Gastrocnemius medialis (tissue), 4 donors: ENCODE measurements around the gene PEX26.

Source experiments
- POLR2A ChIP-seq, 2 donors: fragments of 450-650 bp; IDR thresholded peaks; one replicate each; pipeline ENCODE4 v1.6.1; 2017; ENCODE audit warnings: antibody characterized with exemption in 2 of 2, mild to moderate bottlenecking in 2 of 2, moderate library complexity in 2 of 2
- TF ChIP-seq, protein P1 (sequence below), 5 experiments: fragments of 450-650 bp in 3 of 5; fragments of 200-600 bp in 2 of 5; sonication (generic) in 2 of 5; IDR thresholded peaks in 4 of 5; conservative IDR thresholded peaks in 1 of 5; 1 replicate in 4 of 5; 2 replicates in 1 of 5; pipeline ENCODE4 v1.5.1; 2016 to 2019; ENCODE audit warnings: antibody characterized with exemption in 5 of 5, mild to moderate bottlenecking in 3 of 5, moderate library complexity in 3 of 5

DNA sequence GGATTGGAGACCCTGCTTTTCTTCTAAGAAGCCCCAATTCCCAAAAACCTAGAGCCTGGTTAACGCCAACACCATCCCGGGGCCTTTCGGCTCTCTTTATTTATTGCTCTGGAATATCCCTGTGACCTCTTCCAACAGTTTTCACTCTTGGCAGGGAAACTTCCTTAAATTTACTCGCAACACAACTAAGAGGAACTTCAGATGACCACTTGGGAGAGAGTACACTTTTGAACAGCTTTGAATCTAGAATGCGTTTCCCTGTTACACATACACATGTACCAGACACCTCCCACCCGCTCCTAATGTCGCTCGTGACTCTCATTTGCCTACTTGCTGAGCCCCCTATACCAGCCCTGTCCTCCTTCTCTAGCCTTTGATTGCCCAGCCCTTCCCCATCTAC is 52.2 kb downstream of the PEX26 start:
- TF ChIP-seq, protein P1, sequence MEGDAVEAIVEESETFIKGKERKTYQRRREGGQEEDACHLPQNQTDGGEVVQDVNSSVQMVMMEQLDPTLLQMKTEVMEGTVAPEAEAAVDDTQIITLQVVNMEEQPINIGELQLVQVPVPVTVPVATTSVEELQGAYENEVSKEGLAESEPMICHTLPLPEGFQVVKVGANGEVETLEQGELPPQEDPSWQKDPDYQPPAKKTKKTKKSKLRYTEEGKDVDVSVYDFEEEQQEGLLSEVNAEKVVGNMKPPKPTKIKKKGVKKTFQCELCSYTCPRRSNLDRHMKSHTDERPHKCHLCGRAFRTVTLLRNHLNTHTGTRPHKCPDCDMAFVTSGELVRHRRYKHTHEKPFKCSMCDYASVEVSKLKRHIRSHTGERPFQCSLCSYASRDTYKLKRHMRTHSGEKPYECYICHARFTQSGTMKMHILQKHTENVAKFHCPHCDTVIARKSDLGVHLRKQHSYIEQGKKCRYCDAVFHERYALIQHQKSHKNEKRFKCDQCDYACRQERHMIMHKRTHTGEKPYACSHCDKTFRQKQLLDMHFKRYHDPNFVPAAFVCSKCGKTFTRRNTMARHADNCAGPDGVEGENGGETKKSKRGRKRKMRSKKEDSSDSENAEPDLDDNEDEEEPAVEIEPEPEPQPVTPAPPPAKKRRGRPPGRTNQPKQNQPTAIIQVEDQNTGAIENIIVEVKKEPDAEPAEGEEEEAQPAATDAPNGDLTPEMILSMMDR (IDR thresholded peaks at IDR 0.05 in 4 of 5, conservative IDR thresholded peaks at IDR 0.05 in 1 of 5) = no peak
- no peak for TF ChIP-seq POLR2A (IDR thresholded peaks at IDR 0.05)
